Activated naive CD8-positive, alpha-beta T cell (primary cell): Measurements from ENCODE around the gene FHL3.

Experiments used
- H3K27ac Mint-ChIP-seq: one replicate; pipeline ENCODE4 v1.8.0; 2021; ENCODE audit warnings: mixed read lengths
- H3K27me3 Mint-ChIP-seq: one replicate; pipeline ENCODE4 v1.8.0; 2021; ENCODE audit warnings: mixed read lengths
- H3K36me3 Mint-ChIP-seq: one replicate; pipeline ENCODE4 v1.8.0; 2021; ENCODE audit warnings: mixed read lengths
- H3K4me1 Mint-ChIP-seq: one replicate; pipeline ENCODE4 v1.8.0; 2021; ENCODE audit warnings: low read depth, mixed read lengths
- H3K4me3 Mint-ChIP-seq: one replicate; pipeline ENCODE4 v1.8.0; 2021; ENCODE audit warnings: mild to moderate bottlenecking, mixed read lengths
- H3K9me3 Mint-ChIP-seq: one replicate; pipeline ENCODE4 v1.8.0; 2021; ENCODE audit warnings: low read depth, mixed read lengths

FHL3 gene

GRCh38 chr1:38005195-38006007 is at the start of gene FHL3:
Gene FHL3 (minus strand): TSS chr1:38005514. CDS start chr1:37999412, 6,102 bp downstream.
- no peaks in the 10 kb centered on the region for H3K9me3 Mint-ChIP-seq
- peaks cover 2% of the 10 kb centered on the region for H3K36me3 Mint-ChIP-seq
- peak within 1 kb of the TSS; percentile 93 for H3K4me3 Mint-ChIP-seq
- H3K27me3 Mint-ChIP-seq, result no peaks in the 10 kb centered on the region
- peak within 1 kb of the TSS; percentile 86 for H3K27ac Mint-ChIP-seq
- H3K4me1 Mint-ChIP-seq, result peaks cover 44% of the 10 kb centered on the region

- Mint-ChIP-seq H3K4me1 (peaks cover 2% of the 10 kb centered on the region), H3K9me3 (no peaks in the 10 kb centered on the region), H3K36me3 (no peaks in the 10 kb centered on the region), H3K27ac (no peak overlapping the region), H3K27me3 (peaks cover 4% of the 10 kb centered on the region), H3K4me3 (no peak overlapping the region)
Measured at GRCh38 chr1:38053416-38054091, 48.2 kb upstream of the FHL3 start.

GRCh38 chr1:38052750-38053415 is 47.6 kb upstream of the FHL3 start:
- no peak overlapping the region for H3K4me3 Mint-ChIP-seq
- H3K9me3 Mint-ChIP-seq, result no peaks in the 10 kb centered on the region
- no peaks in the 10 kb centered on the region for H3K36me3 Mint-ChIP-seq
- peaks cover 2% of the 10 kb centered on the region for H3K4me1 Mint-ChIP-seq
- peaks cover 3% of the 10 kb centered on the region for H3K27me3 Mint-ChIP-seq
- no peak overlapping the region for H3K27ac Mint-ChIP-seq

- Mint-ChIP-seq H3K27ac (no peak overlapping the region), H3K4me3 (no peak overlapping the region), H3K27me3 (peaks cover 3% of the 10 kb centered on the region), H3K36me3 (no peaks in the 10 kb centered on the region), H3K9me3 (no peaks in the 10 kb centered on the region), H3K4me1 (peaks cover 4% of the 10 kb centered on the region)
Measured at GRCh38 chr1:38051079-38051543, 45.8 kb upstream of the FHL3 start.

- Mint-ChIP-seq H3K4me1 (peaks cover 4% of the 10 kb centered on the region), H3K27me3 (peaks cover 3% of the 10 kb centered on the region), H3K27ac (no peak overlapping the region), H3K36me3 (no peaks in the 10 kb centered on the region), H3K4me3 (no peak overlapping the region), H3K9me3 (no peaks in the 10 kb centered on the region)
Measured at GRCh38 chr1:38050397-38051078, 45.2 kb upstream of the FHL3 start.

- H3K9me3 Mint-ChIP-seq, result no peaks in the 10 kb centered on the region
- peaks cover 11% of the 10 kb centered on the region for H3K4me1 Mint-ChIP-seq
- no peak overlapping the region for H3K27ac Mint-ChIP-seq
- H3K36me3 Mint-ChIP-seq, result no peaks in the 10 kb centered on the region
- peak overlapping the region; percentile 74 for H3K4me3 Mint-ChIP-seq
- H3K27me3 Mint-ChIP-seq, result peaks cover 14% of the 10 kb centered on the region
Measured at GRCh38 chr1:38047603-38048141, 42.4 kb upstream of the FHL3 start.

GRCh38 chr1:38046884-38047602 is 41.7 kb upstream of the FHL3 start:
- Mint-ChIP-seq H3K4me3 (peak overlapping the region; percentile 74), H3K4me1 (peaks cover 11% of the 10 kb centered on the region), H3K36me3 (no peaks in the 10 kb centered on the region), H3K9me3 (no peaks in the 10 kb centered on the region), H3K27me3 (peaks cover 18% of the 10 kb centered on the region), H3K27ac (no peak overlapping the region)

GRCh38 chr1:38046333-38046883 is 41.1 kb upstream of the FHL3 start, which contains the start of gene POU3F1:
Gene POU3F1 (minus strand): TSS chr1:38046793. CDS start chr1:38046743, 50 bp downstream.
- H3K9me3 Mint-ChIP-seq, result no peaks in the 10 kb centered on the region
- H3K36me3 Mint-ChIP-seq, result no peaks in the 10 kb centered on the region
- peaks cover 11% of the 10 kb centered on the region for H3K4me1 Mint-ChIP-seq
- H3K27me3 Mint-ChIP-seq, result peaks cover 22% of the 10 kb centered on the region
- H3K27ac Mint-ChIP-seq, result no peak within 1 kb of the TSS
- H3K4me3 Mint-ChIP-seq, result peak within 1 kb of the TSS; percentile 74

GRCh38 chr1:38045401-38046332 is 40.4 kb upstream of the FHL3 start:
- H3K9me3 Mint-ChIP-seq, result no peaks in the 10 kb centered on the region
- H3K4me3 Mint-ChIP-seq, result peak overlapping the region; percentile 30
- no peak overlapping the region for H3K27ac Mint-ChIP-seq
- no peaks in the 10 kb centered on the region for H3K36me3 Mint-ChIP-seq
- peaks cover 27% of the 10 kb centered on the region for H3K27me3 Mint-ChIP-seq
- H3K4me1 Mint-ChIP-seq, result peaks cover 11% of the 10 kb centered on the region

GRCh38 chr1:38044221-38045215 is 39.2 kb upstream of the FHL3 start:
- Mint-ChIP-seq H3K4me3 (peak overlapping the region; percentile 78), H3K27me3 (peaks cover 34% of the 10 kb centered on the region), H3K4me1 (peaks cover 11% of the 10 kb centered on the region), H3K36me3 (no peaks in the 10 kb centered on the region), H3K27ac (no peak overlapping the region), H3K9me3 (no peaks in the 10 kb centered on the region)

GRCh38 chr1:38043036-38043747 is 37.9 kb upstream of the FHL3 start:
- Mint-ChIP-seq H3K4me1 (peaks cover 11% of the 10 kb centered on the region), H3K27me3 (peaks cover 39% of the 10 kb centered on the region), H3K36me3 (no peaks in the 10 kb centered on the region), H3K27ac (no peak overlapping the region), H3K9me3 (no peaks in the 10 kb centered on the region), H3K4me3 (peak overlapping the region; percentile 12)
